ENCODE data around the gene KCNK4.

DNA sequence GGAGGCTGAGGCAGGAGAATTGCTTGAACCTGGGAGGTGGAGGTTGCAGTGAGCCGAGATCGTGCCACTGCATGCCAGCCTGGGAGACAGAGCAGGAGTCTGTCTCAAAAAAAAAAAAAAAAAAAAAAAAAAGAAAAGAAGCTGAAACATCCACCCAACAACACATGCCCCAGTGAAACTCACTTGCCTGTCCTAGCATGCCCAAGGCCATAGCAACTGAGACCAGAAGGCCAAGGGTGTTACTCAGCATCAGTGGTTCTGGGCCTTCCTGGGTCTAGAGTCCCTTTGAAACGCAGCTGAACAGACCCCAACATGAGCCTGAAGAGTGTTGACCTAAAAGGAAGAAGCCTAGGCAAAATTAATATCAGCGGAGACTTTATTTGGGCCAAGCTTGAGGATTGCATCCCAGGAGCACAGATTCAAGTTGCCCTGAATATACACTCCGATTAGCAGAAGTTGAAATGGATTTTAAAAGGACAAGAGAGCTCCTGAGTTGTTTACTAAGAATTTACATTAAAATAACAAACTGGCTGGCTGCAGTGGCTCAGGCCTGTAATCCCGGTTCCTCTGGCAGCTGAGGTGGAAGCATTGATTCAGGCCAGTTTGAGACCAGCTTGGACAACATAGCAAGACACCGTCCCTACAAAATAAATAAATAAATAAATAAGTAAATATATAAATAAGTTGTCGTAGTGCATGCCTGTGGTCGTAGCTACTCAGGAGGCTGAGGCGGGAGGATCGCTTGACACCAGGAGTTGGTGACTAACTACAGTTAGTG is 33.8 kb downstream of the KCNK4 start:
- no peak for TF ChIP-seq POLR2A (IDR thresholded peaks at IDR 0.05)
- TF ChIP-seq, protein P1, sequence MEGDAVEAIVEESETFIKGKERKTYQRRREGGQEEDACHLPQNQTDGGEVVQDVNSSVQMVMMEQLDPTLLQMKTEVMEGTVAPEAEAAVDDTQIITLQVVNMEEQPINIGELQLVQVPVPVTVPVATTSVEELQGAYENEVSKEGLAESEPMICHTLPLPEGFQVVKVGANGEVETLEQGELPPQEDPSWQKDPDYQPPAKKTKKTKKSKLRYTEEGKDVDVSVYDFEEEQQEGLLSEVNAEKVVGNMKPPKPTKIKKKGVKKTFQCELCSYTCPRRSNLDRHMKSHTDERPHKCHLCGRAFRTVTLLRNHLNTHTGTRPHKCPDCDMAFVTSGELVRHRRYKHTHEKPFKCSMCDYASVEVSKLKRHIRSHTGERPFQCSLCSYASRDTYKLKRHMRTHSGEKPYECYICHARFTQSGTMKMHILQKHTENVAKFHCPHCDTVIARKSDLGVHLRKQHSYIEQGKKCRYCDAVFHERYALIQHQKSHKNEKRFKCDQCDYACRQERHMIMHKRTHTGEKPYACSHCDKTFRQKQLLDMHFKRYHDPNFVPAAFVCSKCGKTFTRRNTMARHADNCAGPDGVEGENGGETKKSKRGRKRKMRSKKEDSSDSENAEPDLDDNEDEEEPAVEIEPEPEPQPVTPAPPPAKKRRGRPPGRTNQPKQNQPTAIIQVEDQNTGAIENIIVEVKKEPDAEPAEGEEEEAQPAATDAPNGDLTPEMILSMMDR (IDR thresholded peaks at IDR 0.05) = no peak
